ENCODE data around the gene PSME3IP1.

The PSME3IP1 gene

DNA sequence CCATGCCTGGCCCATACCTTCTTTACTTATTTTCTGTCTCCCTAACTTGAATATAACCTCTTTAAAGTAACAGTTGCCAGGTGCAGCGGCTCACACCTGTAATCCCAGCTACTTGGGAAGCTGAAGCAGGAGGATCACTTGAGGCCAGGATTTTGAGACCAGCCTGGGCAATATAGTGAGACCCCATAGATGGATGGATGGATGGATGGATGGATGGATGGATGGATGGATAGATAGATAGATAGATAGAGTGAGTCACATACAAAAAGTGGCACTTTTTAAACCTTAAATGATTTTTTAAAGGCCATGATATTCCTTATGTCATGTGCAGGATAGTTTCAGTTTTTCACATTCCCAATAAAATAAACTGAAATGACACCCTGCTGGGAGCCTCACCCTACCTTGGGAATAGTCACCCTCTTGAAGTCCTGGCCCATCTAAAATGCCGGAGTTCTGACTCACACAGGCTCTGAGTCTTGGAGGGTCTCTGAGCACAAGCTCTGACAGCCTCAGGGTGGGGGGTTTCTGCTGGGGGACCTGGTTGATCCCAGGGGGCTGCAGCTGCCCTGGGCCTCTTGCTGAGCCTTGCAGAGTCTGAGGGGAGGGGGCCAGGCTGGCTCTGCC lies 67.3 kb downstream of the PSME3IP1 start:
- Histone ChIP-seq H3K27me3 (ENCODE audit: insufficient read depth, insufficient read length) (no peaks in the 10 kb centered on the region), H3K4me1 (ENCODE audit: insufficient read depth, insufficient read length) (peaks cover 17% of the 10 kb centered on the region), H3K36me3 (ENCODE audit: insufficient read depth, insufficient read length, low read length) (peaks cover 72% of the 10 kb centered on the region), H3K4me3 (ENCODE audit: insufficient read length, low read depth) (no peak overlapping the region), H3K9me3 (ENCODE audit: insufficient read depth, low read length) (no peaks in the 10 kb centered on the region), H3K9ac (ENCODE audit: insufficient read length, low read depth) (no peak overlapping the region)
- DNase-seq (ENCODE audit: low read depth, low spot score) = no peak
- TF ChIP-seq ZNF274 (IDR thresholded peaks at IDR 0.05; ENCODE audit: low read depth, low read length) (no peak), SUZ12 (IDR thresholded peaks at IDR 0.05; ENCODE audit: extremely low read depth, insufficient read depth, insufficient read length) (no peak), YY1 (IDR thresholded peaks at IDR 0.05; ENCODE audit: insufficient read depth, insufficient read length) (no peak)

DNA sequence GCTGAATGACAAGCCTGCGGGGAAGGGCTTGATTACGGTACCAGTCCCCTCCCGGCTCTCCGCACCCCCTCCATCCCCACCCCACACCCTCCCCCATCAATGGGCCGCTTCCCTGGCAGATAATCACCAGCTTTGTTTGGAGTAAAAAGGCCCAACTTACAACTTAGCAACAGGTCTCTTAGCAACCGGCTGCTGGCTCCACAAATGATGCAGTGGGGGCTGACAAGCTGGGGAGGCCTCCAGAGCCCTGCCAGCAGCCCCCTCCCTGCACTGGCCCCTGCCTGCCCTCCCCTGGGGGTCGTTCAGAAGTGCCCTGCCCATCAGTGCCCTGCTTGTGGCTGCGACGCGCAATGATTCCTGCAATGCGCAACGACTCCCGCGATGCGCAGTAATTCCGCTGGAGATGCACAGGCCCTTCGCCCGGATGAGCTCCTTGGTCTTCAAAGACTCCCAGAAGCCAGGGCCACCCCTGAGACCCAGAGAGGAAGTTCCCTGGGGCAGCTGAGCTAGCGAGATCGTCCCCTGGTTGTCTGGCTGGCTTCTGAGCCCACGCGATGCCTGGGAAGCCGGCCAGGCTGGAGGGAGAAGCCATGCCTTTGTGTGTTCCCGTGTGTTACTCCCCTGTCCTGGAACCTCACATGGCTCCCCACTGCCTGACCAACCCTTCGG lies 70.2 kb downstream of the PSME3IP1 start:
- Histone ChIP-seq H3K9ac (ENCODE audit: insufficient read length, low read depth) (peak overlapping the region; percentile 33), H3K27me3 (ENCODE audit: insufficient read depth, insufficient read length) (no peaks in the 10 kb centered on the region)
- peak; percentile 57 for DNase-seq (ENCODE audit: low read depth, low spot score)

DNA sequence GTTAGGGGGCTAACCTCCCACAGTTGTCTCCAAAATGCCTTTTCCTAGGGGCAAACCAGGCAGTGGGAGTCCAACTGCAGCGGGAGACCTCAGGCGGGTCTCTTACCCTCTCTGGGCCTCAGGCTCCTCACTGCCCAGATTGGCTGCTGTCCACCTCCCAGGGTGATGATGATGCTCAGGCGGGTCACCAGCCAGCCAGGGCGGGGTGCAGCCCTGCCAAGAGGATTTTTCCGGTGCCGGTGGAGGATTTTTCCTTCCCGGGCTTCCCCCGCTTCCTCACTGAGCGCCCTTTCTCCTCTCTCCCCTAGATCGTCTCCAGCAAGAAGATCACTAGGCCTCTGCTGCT lies 70.7 kb downstream of the PSME3IP1 start:
- no peak for TF ChIP-seq SUZ12 (IDR thresholded peaks at IDR 0.05; ENCODE audit: extremely low read depth, insufficient read depth, insufficient read length)
- TF ChIP-seq YY1 (IDR thresholded peaks at IDR 0.05; ENCODE audit: insufficient read depth, insufficient read length) = no peak
- no peak for TF ChIP-seq ZNF274 (IDR thresholded peaks at IDR 0.05; ENCODE audit: low read depth, low read length)
- no peaks in the 10 kb centered on the region for H3K27me3 ChIP-seq (ENCODE audit: insufficient read depth, insufficient read length)
- H3K4me3 ChIP-seq (ENCODE audit: insufficient read length, low read depth) = no peak overlapping the region
- DNase-seq (ENCODE audit: low read depth, low spot score) = no peak
- H3K9me3 ChIP-seq (ENCODE audit: insufficient read depth, low read length) = no peaks in the 10 kb centered on the region
- peaks cover 55% of the 10 kb centered on the region for H3K36me3 ChIP-seq (ENCODE audit: insufficient read depth, insufficient read length, low read length)
- H3K4me1 ChIP-seq (ENCODE audit: insufficient read depth, insufficient read length) = peaks cover 20% of the 10 kb centered on the region
- peak overlapping the region; percentile 33 for H3K9ac ChIP-seq (ENCODE audit: insufficient read length, low read depth)

More for the DNA sequence above, 70.2 kb downstream of the PSME3IP1 start:
- Histone ChIP-seq H3K4me1 (ENCODE audit: insufficient read depth, insufficient read length) (peaks cover 20% of the 10 kb centered on the region), H3K9me3 (ENCODE audit: insufficient read depth, low read length) (no peaks in the 10 kb centered on the region), H3K36me3 (ENCODE audit: insufficient read depth, insufficient read length, low read length) (peaks cover 56% of the 10 kb centered on the region), H3K4me3 (ENCODE audit: insufficient read length, low read depth) (no peak overlapping the region)
- TF ChIP-seq ZNF274 (IDR thresholded peaks at IDR 0.05; ENCODE audit: low read depth, low read length) = no peak
- TF ChIP-seq YY1 (IDR thresholded peaks at IDR 0.05; ENCODE audit: insufficient read depth, insufficient read length) = no peak
- no peak for TF ChIP-seq SUZ12 (IDR thresholded peaks at IDR 0.05; ENCODE audit: extremely low read depth, insufficient read depth, insufficient read length)

DNA sequence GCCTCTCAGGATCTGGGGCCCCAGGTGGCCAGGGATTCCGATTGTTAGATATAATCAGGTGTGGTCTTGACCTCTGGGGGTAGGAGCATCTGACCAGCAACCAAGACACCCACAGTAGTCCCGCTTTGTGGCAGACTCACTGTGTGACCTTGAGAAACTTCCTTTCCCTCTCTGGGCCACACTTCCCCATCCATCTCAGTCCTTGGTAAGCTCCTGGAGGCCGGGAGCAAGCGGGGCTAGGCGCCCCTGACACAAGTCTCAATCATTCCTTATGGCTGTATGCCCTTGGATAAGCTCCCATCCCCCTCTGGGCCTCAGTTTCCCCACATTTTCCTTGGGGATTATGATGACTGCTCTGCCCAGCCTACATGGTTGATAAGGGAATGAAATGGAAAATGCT lies 72.2 kb downstream of the PSME3IP1 start:
- Histone ChIP-seq H3K4me1 (ENCODE audit: insufficient read depth, insufficient read length) (peaks cover 20% of the 10 kb centered on the region), H3K9ac (ENCODE audit: insufficient read length, low read depth) (no peak overlapping the region), H3K9me3 (ENCODE audit: insufficient read depth, low read length) (no peaks in the 10 kb centered on the region), H3K4me3 (ENCODE audit: insufficient read length, low read depth) (no peak overlapping the region), H3K36me3 (ENCODE audit: insufficient read depth, insufficient read length, low read length) (peaks cover 44% of the 10 kb centered on the region), H3K27me3 (ENCODE audit: insufficient read depth, insufficient read length) (no peaks in the 10 kb centered on the region)
- no peak for DNase-seq (ENCODE audit: low read depth, low spot score)
- TF ChIP-seq YY1 (IDR thresholded peaks at IDR 0.05; ENCODE audit: insufficient read depth, insufficient read length) (no peak), SUZ12 (IDR thresholded peaks at IDR 0.05; ENCODE audit: extremely low read depth, insufficient read depth, insufficient read length) (no peak), ZNF274 (IDR thresholded peaks at IDR 0.05; ENCODE audit: low read depth, low read length) (no peak)

DNA sequence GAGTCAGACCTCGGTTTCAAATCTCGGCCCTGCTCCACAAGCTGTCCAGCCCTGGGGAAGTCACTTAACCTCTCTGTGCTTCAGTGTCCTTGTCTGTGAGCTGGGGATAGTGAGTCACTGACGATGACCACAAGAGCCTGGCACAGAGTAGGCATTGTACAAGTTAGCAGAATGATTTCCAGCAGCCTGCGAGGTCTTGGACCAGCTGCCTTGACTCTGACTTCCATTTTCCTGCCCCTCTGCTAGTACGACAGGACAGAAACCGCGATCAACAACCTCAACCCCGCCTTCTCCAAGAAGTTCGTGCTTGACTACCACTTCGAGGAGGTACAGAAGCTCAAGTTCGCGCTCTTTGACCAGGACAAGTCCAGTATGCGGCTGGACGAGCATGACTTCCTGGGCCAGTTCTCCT lies 72.8 kb downstream of the PSME3IP1 start:
- no peak for DNase-seq (ENCODE audit: low read depth, low spot score)
- H3K9ac ChIP-seq (ENCODE audit: insufficient read length, low read depth) = no peak overlapping the region

DNA sequence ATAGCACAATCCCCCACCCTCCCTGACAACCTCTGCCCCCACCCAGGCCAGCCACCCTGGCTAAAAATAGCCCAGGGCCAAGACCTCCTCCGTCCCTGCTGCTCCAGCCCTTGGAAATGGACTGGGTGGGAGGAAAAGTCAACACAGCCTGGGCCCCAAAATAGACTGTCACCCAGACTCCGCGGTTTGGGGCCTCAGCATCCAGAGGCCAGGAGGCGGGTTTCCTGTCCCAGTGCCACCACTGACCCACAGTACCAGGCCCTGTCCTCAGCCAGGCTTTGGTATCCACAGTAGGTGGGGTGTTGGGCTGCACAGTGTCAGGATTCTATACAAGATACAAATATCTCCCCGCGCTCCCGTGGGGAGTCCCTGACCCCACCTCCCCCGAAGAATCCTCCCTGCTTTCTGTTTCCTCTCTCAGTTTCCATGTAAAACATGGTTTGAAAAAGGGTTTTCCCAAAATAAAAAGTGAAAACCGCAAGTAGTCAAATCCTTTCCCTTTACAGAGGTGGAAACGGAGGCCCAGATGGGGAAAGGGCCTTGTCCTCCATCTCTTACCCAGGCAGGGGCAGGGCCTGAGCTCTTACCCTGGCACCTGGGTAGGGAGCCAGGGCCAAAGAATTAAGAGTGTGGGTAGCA lies 73.3 kb downstream of the PSME3IP1 start:
- no peak overlapping the region for H3K4me3 ChIP-seq (ENCODE audit: insufficient read length, low read depth)
- no peaks in the 10 kb centered on the region for H3K9me3 ChIP-seq (ENCODE audit: insufficient read depth, low read length)
- peak overlapping the region; percentile 22 for H3K9ac ChIP-seq (ENCODE audit: insufficient read length, low read depth)
- peaks cover 43% of the 10 kb centered on the region for H3K36me3 ChIP-seq (ENCODE audit: insufficient read depth, insufficient read length, low read length)
- H3K4me1 ChIP-seq (ENCODE audit: insufficient read depth, insufficient read length) = peaks cover 23% of the 10 kb centered on the region
- H3K27me3 ChIP-seq (ENCODE audit: insufficient read depth, insufficient read length) = no peaks in the 10 kb centered on the region
- TF ChIP-seq ZNF274 (IDR thresholded peaks at IDR 0.05; ENCODE audit: low read depth, low read length) (no peak), SUZ12 (IDR thresholded peaks at IDR 0.05; ENCODE audit: extremely low read depth, insufficient read depth, insufficient read length) (no peak)
- no peak for DNase-seq (ENCODE audit: low read depth, low spot score)

More for the DNA sequence above, 72.8 kb downstream of the PSME3IP1 start:
- TF ChIP-seq YY1 (IDR thresholded peaks at IDR 0.05; ENCODE audit: insufficient read depth, insufficient read length) (no peak), ZNF274 (IDR thresholded peaks at IDR 0.05; ENCODE audit: low read depth, low read length) (no peak), SUZ12 (IDR thresholded peaks at IDR 0.05; ENCODE audit: extremely low read depth, insufficient read depth, insufficient read length) (no peak)
- Histone ChIP-seq H3K27me3 (ENCODE audit: insufficient read depth, insufficient read length) (no peaks in the 10 kb centered on the region), H3K9me3 (ENCODE audit: insufficient read depth, low read length) (no peaks in the 10 kb centered on the region), H3K4me1 (ENCODE audit: insufficient read depth, insufficient read length) (peaks cover 23% of the 10 kb centered on the region), H3K4me3 (ENCODE audit: insufficient read length, low read depth) (no peak overlapping the region), H3K36me3 (ENCODE audit: insufficient read depth, insufficient read length, low read length) (peaks cover 44% of the 10 kb centered on the region)

DNA sequence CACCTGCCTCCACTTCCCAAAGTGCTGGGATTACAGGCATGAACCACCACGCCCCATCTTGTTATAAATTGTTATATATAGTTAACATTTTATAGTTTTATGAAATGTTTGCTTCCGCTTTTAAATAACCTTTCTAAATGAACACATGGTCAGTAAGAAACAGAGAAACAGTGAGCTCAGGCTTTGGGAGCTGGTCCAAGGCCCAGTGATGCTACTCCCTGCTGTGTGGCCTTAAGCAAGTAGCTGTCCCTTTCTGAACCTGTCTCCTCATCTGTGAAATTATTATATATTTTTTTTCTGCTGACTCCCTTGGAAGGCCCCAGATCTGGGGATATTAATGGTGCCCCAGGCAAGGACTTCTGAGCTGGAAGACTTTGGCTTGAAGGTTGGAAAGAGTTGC lies 74.4 kb downstream of the PSME3IP1 start:
- DNase-seq (ENCODE audit: low read depth, low spot score) = no peak
- no peaks in the 10 kb centered on the region for H3K27me3 ChIP-seq (ENCODE audit: insufficient read depth, insufficient read length)
- H3K4me3 ChIP-seq (ENCODE audit: insufficient read length, low read depth) = no peak overlapping the region
- H3K36me3 ChIP-seq (ENCODE audit: insufficient read depth, insufficient read length, low read length) = peaks cover 36% of the 10 kb centered on the region
- no peaks in the 10 kb centered on the region for H3K9me3 ChIP-seq (ENCODE audit: insufficient read depth, low read length)
- H3K4me1 ChIP-seq (ENCODE audit: insufficient read depth, insufficient read length) = peaks cover 31% of the 10 kb centered on the region
- H3K9ac ChIP-seq (ENCODE audit: insufficient read length, low read depth) = no peak overlapping the region
- no peak for TF ChIP-seq ZNF274 (IDR thresholded peaks at IDR 0.05; ENCODE audit: low read depth, low read length)
- no peak for TF ChIP-seq SUZ12 (IDR thresholded peaks at IDR 0.05; ENCODE audit: extremely low read depth, insufficient read depth, insufficient read length)
- TF ChIP-seq YY1 (IDR thresholded peaks at IDR 0.05; ENCODE audit: insufficient read depth, insufficient read length) = no peak

All from NT2/D1 (cell line).